SK-N-SH (cell line): ENCODE data around the gene TRA2B. TPM values are rescaled to one million over a fixed set of nuclear protein-coding genes. Genes with fewer than 3 reads are reported as not detected.

Experiments
- CTCF ChIA-PET: fragments of 300-600, 350-600 bp; formaldehyde crosslinking; extraction: SDS; loops from one replicate; lab custom pipeline; 2021; lab: Yijun Ruan, JAX
- POLR2A ChIA-PET: fragments of 350-600 bp; sonication (Branson Sonifier 250); formaldehyde crosslinking; extraction: SDS; loops from one replicate; lab custom pipeline; 2020; ENCODE audit warnings: antibody characterized with exemption, inconsistent platforms; lab: Yijun Ruan, JAX
- DNase-seq: peaks from one replicate; pipeline ENCODE4 v3.0.0; 2012
- H2AFZ ChIP-seq: fragments of 200-600 bp; sonication (generic); 2 replicates; pipeline ENCODE4 v1.8.1; 2016; ENCODE audit warnings: antibody characterized with exemption, mild to moderate bottlenecking, low read depth
- H3F3A ChIP-seq: fragments of 200-600 bp; sonication (generic); replicated peaks from 2 replicates; pipeline ENCODE3; 2016; ENCODE audit warnings: antibody characterized with exemption, mild to moderate bottlenecking; ENCODE audit not compliant: insufficient read depth
- H3K27ac ChIP-seq, 2 experiments: fragments of 200-500 bp in 1 of 2; fragments of 200-600 bp in 1 of 2; sonication (Bioruptor generic) in 1 of 2; sonication (generic), shearing (Covaris generic) in 1 of 2; 2 replicates each; pipeline versions ENCODE4 v1.5.1 to v1.6.1; 2014 to 2016; ENCODE audit warnings: low read depth in 2 of 2, inconsistent platforms in 1 of 2, low read length in 1 of 2, mild to moderate bottlenecking in 1 of 2, mixed read lengths in 1 of 2
- H3K27me3 ChIP-seq: fragments of 200-600 bp; sonication (generic), shearing (Covaris generic); 2 replicates; pipeline ENCODE4 v1.6.1; 2016; ENCODE audit warnings: mixed run types; ENCODE audit not compliant: insufficient read depth
- H3K36me3 ChIP-seq, 2 experiments: fragments of 200-500 bp in 1 of 2; fragments of 200-600 bp in 1 of 2; sonication (Bioruptor generic) in 1 of 2; sonication (generic) in 1 of 2; replicated peaks in 1 of 2; 2 replicates each; pipeline versions ENCODE3 to v1.5.1; 2014 to 2016; ENCODE audit warnings: low read length in 1 of 2, mild to moderate bottlenecking in 1 of 2; ENCODE audit not compliant: insufficient read depth in 2 of 2, control insufficient read depth in 1 of 2
- H3K4me1 ChIP-seq, 2 experiments: fragments of 200-500 bp in 1 of 2; fragments of 200-600 bp in 1 of 2; sonication (Bioruptor generic) in 1 of 2; sonication (generic), shearing (Covaris generic) in 1 of 2; 2 replicates each; pipeline versions ENCODE4 v1.5.1 to v1.6.1; 2014 to 2016; ENCODE audit warnings: low read depth in 1 of 2, low read length in 1 of 2, mixed run types in 1 of 2; ENCODE audit not compliant: insufficient read depth in 2 of 2, control insufficient read depth in 1 of 2
- H3K4me2 ChIP-seq: fragments of 200-600 bp; sonication (generic), shearing (Covaris generic); 2 replicates; pipeline ENCODE4 v1.6.1; 2017; ENCODE audit warnings: mixed run types
- H3K4me3 ChIP-seq, 2 experiments: fragments of 200-500 bp in 1 of 2; fragments of 200-600 bp in 1 of 2; sonication (Bioruptor generic) in 1 of 2; sonication (generic), shearing (Covaris generic) in 1 of 2; 2 replicates each; pipeline versions ENCODE4 v1.5.1 to v1.8.1; 2014 to 2016; ENCODE audit warnings: low read depth in 2 of 2, inconsistent platforms in 1 of 2, low read length in 1 of 2, mild to moderate bottlenecking in 1 of 2, mixed read lengths in 1 of 2, moderate library complexity in 1 of 2
- H3K79me2 ChIP-seq: fragments of 200-600 bp; sonication (generic); 2 replicates; pipeline ENCODE4 v1.8.1; 2017; ENCODE audit warnings: mild to moderate bottlenecking; ENCODE audit not compliant: insufficient read depth
- H3K9ac ChIP-seq: fragments of 200-600 bp; sonication (generic); 2 replicates; pipeline ENCODE4 v1.6.1; 2017; ENCODE audit warnings: mixed run types
- H3K9me2 ChIP-seq: fragments of 200-600 bp; sonication (generic); 2 replicates; pipeline ENCODE4 v1.6.1; 2017; ENCODE audit warnings: mixed run types
- H3K9me3 ChIP-seq: fragments of 200-600 bp; sonication (generic); 2 replicates; pipeline ENCODE4 v1.6.1; 2017; ENCODE audit warnings: mixed run types, mild to moderate bottlenecking, moderate library complexity
- H4K20me1 ChIP-seq: fragments of 200-600 bp; sonication (generic); 2 replicates; pipeline ENCODE4 v1.6.1; 2017; ENCODE audit warnings: mild to moderate bottlenecking, mixed run types; ENCODE audit not compliant: insufficient read depth
- CHD2 ChIP-seq: fragments of 150-350 bp; IDR thresholded peaks from 2 replicates; pipeline ENCODE4 v1.6.1; 2018; ENCODE audit warnings: low read length; ENCODE audit not compliant: partially characterized antibody
- CTCF ChIP-seq: fragments of 200-600 bp; sonication (generic); IDR thresholded peaks from 2 replicates; pipeline ENCODE4 v1.6.1; 2017; ENCODE audit warnings: antibody characterized with exemption, mild to moderate bottlenecking, moderate library complexity
- EP300 ChIP-seq, 2 experiments: IDR thresholded peaks; 2 replicates each; pipeline versions ENCODE4 v1.4.0 to v1.6.1; 2012; ENCODE audit warnings: borderline replicate concordance in 1 of 2, low read depth in 1 of 2, low read length in 1 of 2
- FOSL2 ChIP-seq: IDR thresholded peaks from 2 replicates; pipeline ENCODE4 v1.4.0; 2012; ENCODE audit warnings: low read depth, mild to moderate bottlenecking, moderate library complexity, borderline replicate concordance
- FOXM1 ChIP-seq: IDR thresholded peaks from 2 replicates; pipeline ENCODE4 v1.4.0; 2012; ENCODE audit warnings: low read depth, mild to moderate bottlenecking
- GABPA ChIP-seq: IDR thresholded peaks from 2 replicates; pipeline ENCODE4 v1.4.0; 2012; ENCODE audit warnings: low read depth, mild to moderate bottlenecking
- GATA2 ChIP-seq: sonication (generic); formaldehyde crosslinking; IDR thresholded peaks from 2 replicates; pipeline ENCODE4 v1.5.0; 2020; ENCODE audit warnings: mild to moderate bottlenecking, missing genetic modification reagents
- IRF3 ChIP-seq: fragments of 150-350 bp; IDR thresholded peaks from 2 replicates; pipeline ENCODE4 v1.6.1; 2016; ENCODE audit warnings: mild to moderate bottlenecking, low read depth, low read length
- MAX ChIP-seq: IDR thresholded peaks from 2 replicates; pipeline ENCODE4 v1.4.0; 2012; ENCODE audit warnings: low read depth
- MEF2A ChIP-seq: IDR thresholded peaks from 2 replicates; pipeline ENCODE4 v1.4.0; 2012; ENCODE audit warnings: low read depth, borderline replicate concordance
- MXI1 ChIP-seq: IDR thresholded peaks from 2 replicates; pipeline ENCODE4 v1.6.1; 2012; ENCODE audit warnings: mild to moderate bottlenecking, low read depth, low read length, improper control_type of control experiment
- NFIC ChIP-seq: IDR thresholded peaks from 2 replicates; pipeline ENCODE4 v1.4.0; 2012; ENCODE audit warnings: borderline replicate concordance
- PBX3 ChIP-seq: IDR thresholded peaks from 2 replicates; pipeline ENCODE4; 2012
- POLR2AphosphoS5 ChIP-seq: IDR thresholded peaks from 2 replicates; pipeline ENCODE4 v1.6.1; 2012; ENCODE audit warnings: low read depth, low read length
- RAD21 ChIP-seq: IDR thresholded peaks from 2 replicates; pipeline ENCODE4 v1.6.1; 2012; ENCODE audit warnings: mild to moderate bottlenecking, low read length
- RCOR1 ChIP-seq: fragments of 150-350 bp; IDR thresholded peaks from 2 replicates; pipeline ENCODE4 v1.6.1; 2017; ENCODE audit warnings: antibody characterized with exemption, low read length
- RXRA ChIP-seq: IDR thresholded peaks from 2 replicates; pipeline ENCODE4 v1.4.0; 2012; ENCODE audit warnings: low read depth, mild to moderate bottlenecking, borderline replicate concordance
- SIN3A ChIP-seq: IDR thresholded peaks from 2 replicates; pipeline ENCODE4 v1.6.1; 2012; ENCODE audit warnings: low read depth, mild to moderate bottlenecking, low read length, moderate library complexity, borderline replicate concordance
- TAF1 ChIP-seq: IDR thresholded peaks from 2 replicates; pipeline ENCODE4 v1.6.1; 2012; ENCODE audit warnings: low read depth, mild to moderate bottlenecking, low read length, moderate library complexity, borderline replicate concordance
- TCF12 ChIP-seq: IDR thresholded peaks from 2 replicates; pipeline ENCODE4 v1.4.0; 2012
- TEAD4 ChIP-seq: IDR thresholded peaks from 2 replicates; pipeline ENCODE4 v1.4.0; 2012; ENCODE audit warnings: mild to moderate bottlenecking, borderline replicate concordance; ENCODE audit not compliant: insufficient read depth
- USF2 ChIP-seq: fragments of 150-350 bp; IDR thresholded peaks from 2 replicates; pipeline ENCODE4 v1.6.1; 2017; ENCODE audit warnings: antibody characterized with exemption, low read length, low read depth, borderline replicate concordance
- WGBS: methylation state at CpG from one replicate; pipeline ENCODE4 v1.1.6; 2017; ENCODE audit warnings: low lambda C conversion rate; 5-methylcytosine and 5-hydroxymethylcytosine counted together
- polyA plus RNA-seq, 3 experiments: library from polyadenylated mRNA; depleted of rRNA; stranded (reverse); fragments of >200 nt; gene quantifications; 2 replicates each; pipeline ENCODE4 v1.2.3, GENCODE V29; 2012

The TRA2B gene
- polyA plus RNA-seq, 1 of the 3 experiments (the other 2 are of a cell fraction), result 212 TPM

GRCh38 chr3:185956244-185956643 lies 18.4 kb upstream of the TRA2B start:
- Histone ChIP-seq H3K27ac (no peak overlapping the region), H3K79me2 (no peaks in the 10 kb centered on the region), H3K36me3 (no peaks in the 10 kb centered on the region), H2AFZ (no peak overlapping the region), H3K9me3 (no peaks in the 10 kb centered on the region), H3K9ac (no peak overlapping the region), H3K4me2 (no peak overlapping the region), H3K9me2 (no peaks in the 10 kb centered on the region), H4K20me1 (no peaks in the 10 kb centered on the region), H3K27me3 (no peaks in the 10 kb centered on the region; the same call in 1 of the 2 replicates), H3K4me1 (no peaks in the 10 kb centered on the region; a peak in 1 of 4 replicates), H3K4me3 (no peak overlapping the region), H3F3A (no peaks in the 10 kb centered on the region)
- 80% methylated on average over 3 of the region's 3 CpGs for WGBS
- no peak for DNase-seq
- ChIA-PET CTCF (interaction anchor here (6.3 kb wide), 1 partner anchor 12 kb away, joined by 48 read pairs; no protein-coding TSS in a partner anchor), POLR2A (no interaction called here)
- TF ChIP-seq NFIC (no peak), SIN3A (no peak), TAF1 (no peak), TEAD4 (no peak)

- Histone ChIP-seq H3K9me3 (no peaks in the 10 kb centered on the region), H3F3A (no peaks in the 10 kb centered on the region), H3K27me3 (no peaks in the 10 kb centered on the region), H3K27ac (no peak overlapping the region), H3K36me3 (no peaks in the 10 kb centered on the region), H3K9me2 (no peaks in the 10 kb centered on the region), H3K4me1 (no peaks in the 10 kb centered on the region; a peak in 1 of 4 replicates), H3K4me2 (no peak overlapping the region), H2AFZ (no peak overlapping the region), H3K4me3 (no peak overlapping the region), H4K20me1 (no peaks in the 10 kb centered on the region), H3K79me2 (no peaks in the 10 kb centered on the region), H3K9ac (no peak overlapping the region)
- TF ChIP-seq CHD2 (no peak), GABPA (no peak), USF2 (no peak), RXRA (no peak), GATA2 (CRISPR knock-in tag) (no peak), MAX (no peak), POLR2AphosphoS5 (no peak), PBX3 (no peak), RCOR1 (no peak), RAD21 (no peak), CTCF (no peak), MEF2A (no peak), TAF1 (no peak), TCF12 (no peak), FOSL2 (no peak), MXI1 (no peak), IRF3 (no peak), EP300 (IDR thresholded peaks at IDR 0.05; ENCODE audit: borderline replicate concordance in 1 of 2, low read depth in 1 of 2, low read length in 1 of 2) (no peak), FOXM1 (no peak)
- DNase-seq, result no peak
- CTCF ChIA-PET, result interaction anchor here (0.8 to 3.9 kb wide), 4 partner anchors 11 to 663 kb away, joined by 3 to 53 read pairs (median 4); no protein-coding TSS in a partner anchor
- WGBS, result 63% methylated on average over 3 of the region's 3 CpGs
- POLR2A ChIA-PET, result interaction anchor here (1.4 kb wide), 1 partner anchor 11 kb away, joined by 3 read pairs; no protein-coding TSS in a partner anchor
Observed at GRCh38 chr3:185954366-185954723, 16.5 kb upstream of the TRA2B start.
